Activated T-helper 9 cell treated with anti-CD3 and anti-CD28 coated beads, Interleukin-2, amount 50 U/mL, for 16 hours (primary cell): ENCODE measurements around the gene DNM1.
A peak's percentile ranks its signal among the peaks of the same experiment; 100 is the strongest.

Experiments
- DNase-seq: peaks from one replicate; pipeline ENCODE4 v3.0.0-alpha.2; 2020; ENCODE audit warnings: low read depth

DNM1 gene

GRCh38 chr9:128250839-128251731 is 47.9 kb downstream of the DNM1 start:
- no peak for DNase-seq

- no peak for DNase-seq
Observed at GRCh38 chr9:128251732-128252100, 48.5 kb downstream of the DNM1 start.

GRCh38 chr9:128252317-128253139 is 49.3 kb downstream of the DNM1 start:
- DNase-seq: no peak

GRCh38 chr9:128253140-128253990 is 50.2 kb downstream of the DNM1 start:
- DNase-seq: no peak

GRCh38 chr9:128253991-128254346 is 50.8 kb downstream of the DNM1 start:
- no peak for DNase-seq

GRCh38 chr9:128254362-128254761 is 51.2 kb downstream of the DNM1 start:
- no peak for DNase-seq

- peak; percentile 38 for DNase-seq
Observed at GRCh38 chr9:128254855-128255759, 51.9 kb downstream of the DNM1 start.

- no peak for DNase-seq
Observed at GRCh38 chr9:128257086-128257825, 54.1 kb downstream of the DNM1 start.

GRCh38 chr9:128257907-128258306 is 54.7 kb downstream of the DNM1 start:
- DNase-seq: no peak

- no peak for DNase-seq
Observed at GRCh38 chr9:128258326-128258725, 55.1 kb downstream of the DNM1 start.

- DNase-seq: no peak
Observed at GRCh38 chr9:128259156-128259555, 56.0 kb downstream of the DNM1 start.

- DNase-seq: no peak
Observed at GRCh38 chr9:128260340-128260739, 57.2 kb downstream of the DNM1 start.

GRCh38 chr9:128262687-128263086 is 59.5 kb downstream of the DNM1 start:
- DNase-seq: no peak

- no peak for DNase-seq
Observed at GRCh38 chr9:128265348-128265847, 62.2 kb downstream of the DNM1 start.

GRCh38 chr9:128266868-128267590 is 63.9 kb downstream of the DNM1 start:
- DNase-seq: no peak

- no peak for DNase-seq
Observed at GRCh38 chr9:128271112-128271511, 67.9 kb downstream of the DNM1 start.

GRCh38 chr9:128271512-128271911 is 68.3 kb downstream of the DNM1 start:
- no peak for DNase-seq

- no peak for DNase-seq
Observed at GRCh38 chr9:128274245-128274644, 71.1 kb downstream of the DNM1 start.

- no peak for DNase-seq
Observed at GRCh38 chr9:128275198-128276007, 72.2 kb downstream of the DNM1 start, which contains the start of gene GOLGA2. Gene GOLGA2 (minus strand): TSS chr9:128276007. CDS start chr9:128275976, 31 bp downstream.
